GM21381 (cell line): ENCODE data around the gene CENPF.

Experiments
- ATAC-seq: cut with Tn5 transposase; IDR thresholded peaks from one replicate; pipeline ENCODE4 v1.9.1; 2021; ENCODE audit warnings: mild to moderate bottlenecking, moderate library complexity; ENCODE audit not compliant: unreplicated experiment

CENPF gene

DNA sequence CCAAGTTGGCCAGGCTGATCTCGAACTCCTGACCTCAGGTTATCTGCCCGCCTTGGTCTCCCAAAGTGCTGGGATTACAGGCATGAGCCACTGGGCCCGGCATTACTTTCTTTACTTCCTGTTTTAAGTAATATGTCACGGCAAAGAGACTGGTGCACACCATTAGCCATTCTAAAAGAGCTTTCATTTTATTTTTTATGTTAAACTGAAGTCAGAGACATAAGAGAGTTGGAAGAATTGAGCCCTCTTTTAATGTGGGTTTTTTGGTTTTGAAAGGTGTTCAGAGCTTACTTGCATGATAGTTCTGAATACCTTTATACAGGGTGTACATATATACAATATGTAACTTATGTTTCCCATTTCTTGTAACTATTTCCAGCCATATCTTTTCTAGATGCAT, 14.3 kb downstream of the CENPF start:
- no peak for ATAC-seq

DNA sequence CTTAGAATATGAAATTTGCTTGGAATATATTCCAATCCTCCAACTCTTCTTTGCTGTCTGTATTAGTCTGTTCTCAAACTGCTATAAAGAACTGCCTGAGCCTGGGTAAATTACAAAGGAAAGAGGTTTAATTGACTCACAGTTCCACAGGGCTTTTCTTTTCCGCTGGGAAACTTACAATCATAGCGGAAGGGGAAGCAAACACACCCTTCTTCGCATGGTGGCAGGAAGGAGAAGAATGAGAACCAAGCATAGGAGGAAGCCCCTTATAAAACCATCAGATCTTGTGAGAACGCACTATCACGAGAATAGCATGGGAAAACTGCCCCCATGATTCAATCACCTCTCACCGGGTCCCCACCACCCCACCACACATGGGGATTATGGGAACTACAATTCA, 14.8 kb downstream of the CENPF start:
- no peak for ATAC-seq

DNA sequence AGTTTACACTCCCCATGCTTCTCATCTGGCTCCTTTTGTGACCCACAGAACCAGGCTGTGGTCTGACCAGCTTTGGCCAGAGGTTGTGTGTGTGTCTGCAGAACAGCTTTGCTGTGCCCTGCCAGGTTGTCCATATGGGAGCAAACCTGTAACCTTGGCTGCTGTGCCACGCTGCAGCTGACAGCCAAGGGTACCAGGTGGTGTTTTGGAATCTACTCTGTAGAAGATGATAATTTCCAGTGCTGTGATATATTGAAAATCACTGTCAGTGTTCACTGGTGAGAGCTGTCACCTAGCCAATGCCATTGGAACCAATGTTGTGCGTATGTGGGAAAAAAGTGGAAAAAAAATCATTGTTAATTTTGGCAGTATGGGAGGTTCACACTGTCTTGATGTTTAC, 18.2 kb downstream of the CENPF start:
- ATAC-seq = no peak

DNA sequence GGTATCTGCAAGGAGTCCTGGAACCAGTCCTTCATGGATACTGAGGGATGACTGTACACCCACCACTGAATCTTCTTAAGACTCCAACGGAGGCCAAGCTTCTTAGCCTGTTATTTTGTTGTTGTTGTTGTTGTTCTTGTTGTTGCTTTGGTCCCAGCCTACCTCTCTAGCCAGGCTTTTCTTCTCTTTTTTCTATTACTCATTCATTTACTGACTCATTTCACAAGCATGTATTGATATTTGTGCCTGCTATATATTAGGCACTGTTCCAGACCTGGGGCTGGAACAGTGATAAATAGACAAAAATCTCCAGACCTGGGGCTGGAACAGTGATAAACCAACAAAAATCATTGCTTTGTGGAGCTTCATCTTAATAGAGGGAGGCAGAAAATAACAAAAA, 20.4 kb downstream of the CENPF start:
- no peak for ATAC-seq

DNA sequence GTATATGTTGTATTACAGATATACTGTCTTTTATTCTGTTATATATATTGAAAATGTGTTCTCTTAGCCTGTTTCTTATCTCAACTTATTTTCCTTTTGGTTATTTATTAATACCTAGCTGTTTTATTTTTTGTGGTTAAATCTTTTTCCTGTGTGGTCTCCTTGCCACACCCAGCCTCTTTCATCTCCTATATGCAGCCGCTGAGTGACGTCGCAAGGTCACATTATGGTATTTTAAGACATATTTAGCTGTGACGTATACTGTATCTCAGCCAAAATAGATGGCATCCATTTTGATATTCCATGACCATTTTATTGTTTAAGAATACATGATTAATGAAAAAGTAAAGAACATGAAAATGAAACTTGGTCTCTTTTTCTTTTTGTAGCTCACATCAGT, 29.1 kb downstream of the CENPF start:
- peak; percentile 76 for ATAC-seq

DNA sequence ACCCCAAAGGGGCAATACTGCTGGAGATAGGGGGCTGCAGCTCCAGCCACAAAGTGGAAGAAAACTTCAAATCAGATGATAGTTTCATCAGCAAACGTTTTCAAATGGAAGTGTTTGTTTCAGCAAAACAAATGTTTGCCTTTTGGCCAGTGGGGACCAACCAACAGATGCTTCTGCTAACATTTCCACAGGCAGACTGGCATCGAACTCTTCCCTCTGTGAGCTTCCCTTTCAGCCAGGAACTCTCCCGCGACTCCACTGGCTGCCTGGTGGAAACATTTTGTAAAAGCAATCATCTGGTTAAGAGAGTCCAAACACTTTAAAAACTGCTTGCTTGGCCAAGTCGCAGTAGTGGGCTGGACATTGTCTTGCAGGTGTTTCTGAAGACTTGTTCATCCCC, 30.7 kb downstream of the CENPF start:
- no peak for ATAC-seq

DNA sequence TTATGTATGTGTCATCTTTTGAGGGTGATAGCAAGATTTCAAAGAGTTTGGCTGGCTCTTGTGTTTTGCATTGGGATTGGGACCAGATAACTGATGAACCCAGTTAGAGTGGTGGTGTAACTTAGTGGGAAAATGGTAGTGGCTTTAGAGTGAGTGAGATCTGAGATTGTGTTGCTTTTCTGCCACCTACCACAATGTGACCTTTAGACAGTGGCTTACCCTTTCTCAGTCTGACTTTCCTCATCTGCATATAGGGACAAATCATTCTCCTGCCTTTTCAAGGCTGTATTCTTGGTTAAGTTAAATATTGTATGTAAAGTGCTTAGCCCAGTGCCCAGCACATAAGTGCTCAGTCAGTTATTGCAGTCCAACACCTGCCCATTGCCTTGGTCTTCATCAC, 31.3 kb downstream of the CENPF start:
- ATAC-seq = no peak

DNA sequence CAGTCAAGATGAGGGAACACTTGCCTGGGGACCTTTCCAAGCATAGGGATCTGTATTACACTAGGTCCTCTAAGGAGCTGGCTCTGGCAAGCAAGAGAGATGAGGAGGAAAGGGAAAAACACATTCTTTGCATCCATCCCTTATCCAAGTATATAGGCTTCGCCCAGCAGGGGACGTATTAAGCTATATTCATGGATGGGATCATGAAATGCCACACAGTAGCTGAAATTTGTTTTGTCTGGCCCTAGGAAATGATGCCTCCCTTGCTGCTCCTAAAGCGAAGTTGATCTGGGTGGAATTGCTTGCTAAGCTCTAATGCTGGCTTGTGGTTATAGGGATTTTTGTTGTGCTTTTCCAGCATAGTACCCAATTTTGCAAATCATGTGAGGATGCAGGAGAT, 32.1 kb downstream of the CENPF start:
- ATAC-seq = no peak

DNA sequence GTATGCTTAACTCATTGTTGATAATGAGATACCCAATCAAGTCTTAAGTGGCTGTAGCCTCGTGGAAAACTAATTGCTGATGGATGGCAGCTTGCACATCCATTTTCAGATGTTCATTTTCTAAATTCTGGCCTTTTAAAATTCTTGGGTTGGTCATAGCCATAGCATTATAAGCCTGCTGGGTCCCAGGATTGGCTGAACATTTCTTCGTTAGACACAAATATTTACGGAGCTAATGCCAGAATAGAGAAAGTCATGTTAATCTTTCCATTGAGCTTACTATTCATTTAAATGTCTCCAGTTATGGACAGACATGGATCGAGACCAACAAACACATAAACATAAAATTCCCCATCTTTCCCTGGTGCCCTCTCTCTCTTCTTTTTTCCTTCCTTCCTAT, 32.5 kb downstream of the CENPF start:
- ATAC-seq = no peak

DNA sequence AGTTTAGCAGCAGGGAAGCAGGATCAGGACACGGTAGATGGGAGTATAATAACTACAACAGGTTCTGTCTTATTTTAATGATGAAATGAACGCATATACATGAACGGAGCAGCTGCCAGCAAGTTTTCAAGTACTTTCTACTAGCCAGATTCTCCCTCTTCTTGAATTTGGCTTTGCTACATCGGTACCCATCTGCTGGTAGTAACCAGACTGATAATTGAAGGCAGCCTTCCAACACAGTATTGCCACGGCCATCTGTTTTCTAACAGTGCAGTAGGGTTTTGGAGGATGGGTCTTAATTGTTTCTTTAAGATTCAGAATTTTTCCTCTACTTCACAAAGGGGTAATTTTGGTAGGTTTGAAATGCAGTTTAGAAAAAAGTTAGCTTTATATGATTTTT, 33.4 kb downstream of the CENPF start:
- no peak for ATAC-seq

DNA sequence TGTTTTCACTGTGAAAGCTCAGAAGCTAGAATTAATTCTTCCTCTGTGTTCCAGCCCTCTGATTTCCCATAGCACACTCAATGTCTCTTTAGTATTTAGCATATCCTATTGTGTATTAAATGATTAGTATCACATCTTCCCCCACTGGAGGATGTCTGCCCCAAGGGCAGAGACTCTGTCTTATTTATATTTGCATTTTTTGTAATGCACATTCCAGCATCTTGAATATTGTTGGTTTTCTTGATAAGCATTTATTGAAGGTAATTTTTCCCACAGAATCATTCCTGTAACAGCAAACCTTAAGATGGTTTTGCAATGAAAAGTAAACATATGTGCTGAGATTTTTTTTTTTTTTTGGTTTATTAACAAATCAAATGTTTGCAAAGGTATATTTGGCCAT, 34.1 kb downstream of the CENPF start:
- no peak for ATAC-seq

DNA sequence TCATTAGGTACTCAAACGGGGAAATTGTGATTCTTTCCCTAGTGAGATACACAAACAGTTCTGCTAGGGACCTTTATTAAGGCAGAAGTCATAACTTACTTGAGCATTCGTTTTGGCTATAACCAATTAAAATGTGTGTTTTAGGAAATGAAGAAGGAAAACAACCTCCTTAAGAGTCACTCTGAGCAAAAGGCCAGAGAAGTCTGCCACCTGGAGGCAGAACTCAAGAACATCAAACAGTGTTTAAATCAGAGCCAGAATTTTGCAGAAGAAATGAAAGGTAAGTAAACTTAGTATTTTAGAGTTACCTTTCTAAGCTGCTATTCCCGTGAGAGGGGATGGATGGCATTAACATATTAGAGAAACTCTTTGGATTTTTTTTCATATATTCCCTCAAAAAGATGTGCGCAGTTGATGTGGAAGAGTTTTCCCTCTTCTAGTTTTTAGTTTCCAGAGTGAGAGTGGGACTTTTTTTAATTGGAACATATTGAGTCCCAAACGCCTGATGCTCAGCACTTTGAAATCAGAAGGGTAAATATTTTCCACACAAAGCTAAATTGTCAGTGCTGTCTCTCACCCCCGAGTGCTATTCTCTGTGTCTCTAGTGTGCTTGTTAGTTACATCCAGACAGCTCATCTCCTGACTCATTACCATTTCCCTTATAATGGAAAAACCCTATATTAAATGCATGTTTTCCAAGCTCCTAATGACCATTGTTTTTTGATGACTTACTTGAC, 34.9 kb downstream of the CENPF start:
- no peak for ATAC-seq

DNA sequence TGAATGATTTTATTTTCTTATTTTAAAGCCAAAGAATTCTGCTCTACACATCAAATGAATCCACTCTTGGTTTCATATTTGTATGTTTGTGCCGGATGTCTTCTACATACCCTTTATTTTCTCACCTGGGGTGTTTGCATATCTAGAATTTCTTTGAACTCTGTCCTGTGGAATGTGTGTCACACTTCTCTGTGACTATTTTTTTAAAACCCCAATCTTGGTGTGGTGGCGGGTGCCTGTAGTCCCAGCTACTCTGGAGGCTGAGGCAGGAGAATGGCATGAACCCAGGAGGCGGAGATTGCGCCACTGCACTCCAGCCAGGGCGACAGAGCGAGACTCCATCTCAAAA, 35.4 kb downstream of the CENPF start:
- ATAC-seq = no peak

DNA sequence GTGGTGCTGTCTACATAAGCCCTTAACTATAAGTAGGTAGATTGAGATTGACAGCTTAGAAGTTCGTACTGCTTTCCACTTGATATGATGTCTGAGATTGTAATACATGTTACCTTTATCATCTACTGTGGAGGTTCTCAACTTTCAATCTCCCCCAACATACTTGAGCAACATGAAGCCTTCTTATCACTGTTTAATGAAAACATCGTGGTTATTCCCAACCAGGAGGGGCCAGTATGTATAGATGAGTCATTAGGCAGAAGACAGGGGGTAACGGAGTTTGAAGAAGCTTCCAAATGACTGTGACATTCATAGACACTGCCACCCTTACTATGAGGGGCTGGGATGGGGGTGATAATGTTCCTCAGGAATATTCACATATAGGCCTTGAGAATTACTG, 36.0 kb downstream of the CENPF start:
- ATAC-seq = no peak

DNA sequence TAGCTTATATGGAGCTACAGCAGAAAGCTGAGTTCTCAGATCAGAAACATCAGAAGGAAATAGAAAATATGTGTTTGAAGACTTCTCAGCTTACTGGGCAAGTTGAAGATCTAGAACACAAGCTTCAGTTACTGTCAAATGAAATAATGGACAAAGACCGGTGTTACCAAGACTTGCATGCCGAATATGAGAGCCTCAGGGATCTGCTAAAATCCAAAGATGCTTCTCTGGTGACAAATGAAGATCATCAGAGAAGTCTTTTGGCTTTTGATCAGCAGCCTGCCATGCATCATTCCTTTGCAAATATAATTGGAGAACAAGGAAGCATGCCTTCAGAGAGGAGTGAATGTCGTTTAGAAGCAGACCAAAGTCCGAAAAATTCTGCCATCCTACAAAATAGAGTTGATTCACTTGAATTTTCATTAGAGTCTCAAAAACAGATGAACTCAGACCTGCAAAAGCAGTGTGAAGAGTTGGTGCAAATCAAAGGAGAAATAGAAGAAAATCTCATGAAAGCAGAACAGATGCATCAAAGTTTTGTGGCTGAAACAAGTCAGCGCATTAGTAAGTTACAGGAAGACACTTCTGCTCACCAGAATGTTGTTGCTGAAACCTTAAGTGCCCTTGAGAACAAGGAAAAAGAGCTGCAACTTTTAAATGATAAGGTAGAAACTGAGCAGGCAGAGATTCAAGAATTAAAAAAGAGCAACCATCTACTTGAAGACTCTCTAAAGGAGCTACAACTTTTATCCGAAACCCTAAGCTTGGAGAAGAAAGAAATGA, 37.6 kb downstream of the CENPF start:
- no peak for ATAC-seq

DNA sequence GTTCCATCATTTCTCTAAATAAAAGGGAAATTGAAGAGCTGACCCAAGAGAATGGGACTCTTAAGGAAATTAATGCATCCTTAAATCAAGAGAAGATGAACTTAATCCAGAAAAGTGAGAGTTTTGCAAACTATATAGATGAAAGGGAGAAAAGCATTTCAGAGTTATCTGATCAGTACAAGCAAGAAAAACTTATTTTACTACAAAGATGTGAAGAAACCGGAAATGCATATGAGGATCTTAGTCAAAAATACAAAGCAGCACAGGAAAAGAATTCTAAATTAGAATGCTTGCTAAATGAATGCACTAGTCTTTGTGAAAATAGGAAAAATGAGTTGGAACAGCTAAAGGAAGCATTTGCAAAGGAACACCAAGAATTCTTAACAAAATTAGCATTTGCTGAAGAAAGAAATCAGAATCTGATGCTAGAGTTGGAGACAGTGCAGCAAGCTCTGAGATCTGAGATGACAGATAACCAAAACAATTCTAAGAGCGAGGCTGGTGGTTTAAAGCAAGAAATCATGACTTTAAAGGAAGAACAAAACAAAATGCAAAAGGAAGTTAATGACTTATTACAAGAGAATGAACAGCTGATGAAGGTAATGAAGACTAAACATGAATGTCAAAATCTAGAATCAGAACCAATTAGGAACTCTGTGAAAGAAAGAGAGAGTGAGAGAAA, 38.4 kb downstream of the CENPF start:
- ATAC-seq = no peak

DNA sequence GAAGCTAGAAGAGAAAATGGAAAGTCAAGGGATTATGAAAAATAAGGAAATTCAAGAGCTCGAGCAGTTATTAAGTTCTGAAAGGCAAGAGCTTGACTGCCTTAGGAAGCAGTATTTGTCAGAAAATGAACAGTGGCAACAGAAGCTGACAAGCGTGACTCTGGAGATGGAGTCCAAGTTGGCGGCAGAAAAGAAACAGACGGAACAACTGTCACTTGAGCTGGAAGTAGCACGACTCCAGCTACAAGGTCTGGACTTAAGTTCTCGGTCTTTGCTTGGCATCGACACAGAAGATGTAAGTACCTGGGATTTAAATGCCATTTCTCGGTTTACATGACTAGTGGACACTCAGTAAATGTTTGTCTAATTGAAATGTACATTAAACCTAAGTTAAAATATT, 40.0 kb downstream of the CENPF start:
- no peak for ATAC-seq

DNA sequence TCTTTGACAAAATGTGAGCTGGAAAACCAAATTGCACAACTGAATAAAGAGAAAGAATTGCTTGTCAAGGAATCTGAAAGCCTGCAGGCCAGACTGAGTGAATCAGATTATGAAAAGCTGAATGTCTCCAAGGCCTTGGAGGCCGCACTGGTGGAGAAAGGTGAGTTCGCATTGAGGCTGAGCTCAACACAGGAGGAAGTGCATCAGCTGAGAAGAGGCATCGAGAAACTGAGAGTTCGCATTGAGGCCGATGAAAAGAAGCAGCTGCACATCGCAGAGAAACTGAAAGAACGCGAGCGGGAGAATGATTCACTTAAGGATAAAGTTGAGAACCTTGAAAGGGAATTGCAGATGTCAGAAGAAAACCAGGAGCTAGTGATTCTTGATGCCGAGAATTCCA, 42.7 kb downstream of the CENPF start:
- no peak for ATAC-seq

DNA sequence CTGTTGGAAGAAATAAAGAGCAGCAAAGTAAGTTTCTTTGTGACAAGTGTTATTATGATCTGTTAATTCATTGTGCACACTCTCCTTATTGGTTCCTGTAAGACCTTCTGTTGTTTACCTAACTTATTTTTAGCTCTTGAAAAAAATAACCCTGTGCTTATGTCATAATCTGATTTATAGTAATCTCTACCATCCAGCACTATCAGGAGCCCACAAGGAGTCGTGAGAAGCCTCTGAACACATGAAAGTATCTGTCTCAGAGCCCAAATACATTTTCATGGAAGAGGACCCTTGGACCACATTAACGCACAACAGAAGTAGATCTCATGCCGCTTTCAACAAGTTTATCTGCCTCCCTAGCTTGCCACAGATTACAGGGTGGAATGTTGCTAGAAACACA, 45.8 kb downstream of the CENPF start:
- no peak for ATAC-seq

DNA sequence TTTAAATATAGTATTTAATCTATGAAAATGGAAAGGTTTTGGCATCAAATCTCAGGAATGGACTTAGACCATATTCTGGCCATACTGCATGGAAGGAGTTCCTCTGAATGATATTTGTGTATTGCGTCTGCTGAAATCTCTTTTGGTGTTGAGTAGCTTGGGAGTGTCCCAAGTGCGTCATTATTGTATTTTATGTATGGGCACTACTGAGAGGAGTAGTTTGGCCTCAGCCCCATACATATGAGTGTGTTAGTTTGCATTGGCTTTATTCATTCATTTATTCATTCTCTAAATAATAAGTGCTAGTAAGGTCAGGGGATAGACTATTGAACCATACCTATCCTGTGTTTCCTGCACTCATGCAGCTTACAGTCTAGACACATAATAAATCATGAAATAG, 46.6 kb downstream of the CENPF start:
- ATAC-seq = no peak

DNA sequence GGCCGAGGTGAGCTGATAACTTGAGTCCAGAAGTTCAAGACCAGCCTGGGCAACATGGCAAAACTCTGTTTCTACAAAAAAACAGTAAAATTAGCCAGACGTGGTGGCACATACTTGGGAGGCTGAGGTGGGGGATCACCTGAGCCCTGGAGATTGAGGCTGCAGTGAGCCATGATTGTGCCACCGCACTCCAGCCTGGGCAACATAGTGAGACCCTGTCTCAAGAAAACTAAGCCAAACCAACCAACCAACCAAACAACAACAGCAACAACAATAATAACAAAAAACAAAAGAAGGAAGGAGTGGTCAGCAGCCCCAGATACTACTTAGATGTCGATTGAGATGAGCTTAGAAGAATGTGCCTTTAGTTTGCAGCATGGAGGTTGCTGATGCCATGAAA, 47.7 kb downstream of the CENPF start:
- no peak for ATAC-seq

DNA sequence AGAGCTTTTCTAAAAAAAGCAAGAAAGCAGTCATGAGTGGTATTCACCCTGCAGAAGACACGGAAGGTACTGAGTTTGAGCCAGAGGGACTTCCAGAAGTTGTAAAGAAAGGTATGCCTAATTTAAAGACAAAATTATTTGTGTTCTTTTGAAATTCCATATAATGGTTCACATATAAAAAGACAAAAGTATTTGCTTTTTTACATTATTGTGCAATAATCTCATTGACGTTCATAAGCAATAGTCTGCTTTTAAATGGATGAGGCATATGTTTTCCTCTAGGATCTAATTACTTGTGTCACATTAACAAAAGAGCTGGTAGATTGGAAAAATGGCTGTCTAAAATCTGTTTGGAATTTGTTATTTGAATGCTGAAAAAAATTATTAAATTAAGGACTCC, 54.3 kb downstream of the CENPF start:
- no peak for ATAC-seq
